Measurements from ENCODE around the gene PLEKHA6.

Gene PLEKHA6, protein sequence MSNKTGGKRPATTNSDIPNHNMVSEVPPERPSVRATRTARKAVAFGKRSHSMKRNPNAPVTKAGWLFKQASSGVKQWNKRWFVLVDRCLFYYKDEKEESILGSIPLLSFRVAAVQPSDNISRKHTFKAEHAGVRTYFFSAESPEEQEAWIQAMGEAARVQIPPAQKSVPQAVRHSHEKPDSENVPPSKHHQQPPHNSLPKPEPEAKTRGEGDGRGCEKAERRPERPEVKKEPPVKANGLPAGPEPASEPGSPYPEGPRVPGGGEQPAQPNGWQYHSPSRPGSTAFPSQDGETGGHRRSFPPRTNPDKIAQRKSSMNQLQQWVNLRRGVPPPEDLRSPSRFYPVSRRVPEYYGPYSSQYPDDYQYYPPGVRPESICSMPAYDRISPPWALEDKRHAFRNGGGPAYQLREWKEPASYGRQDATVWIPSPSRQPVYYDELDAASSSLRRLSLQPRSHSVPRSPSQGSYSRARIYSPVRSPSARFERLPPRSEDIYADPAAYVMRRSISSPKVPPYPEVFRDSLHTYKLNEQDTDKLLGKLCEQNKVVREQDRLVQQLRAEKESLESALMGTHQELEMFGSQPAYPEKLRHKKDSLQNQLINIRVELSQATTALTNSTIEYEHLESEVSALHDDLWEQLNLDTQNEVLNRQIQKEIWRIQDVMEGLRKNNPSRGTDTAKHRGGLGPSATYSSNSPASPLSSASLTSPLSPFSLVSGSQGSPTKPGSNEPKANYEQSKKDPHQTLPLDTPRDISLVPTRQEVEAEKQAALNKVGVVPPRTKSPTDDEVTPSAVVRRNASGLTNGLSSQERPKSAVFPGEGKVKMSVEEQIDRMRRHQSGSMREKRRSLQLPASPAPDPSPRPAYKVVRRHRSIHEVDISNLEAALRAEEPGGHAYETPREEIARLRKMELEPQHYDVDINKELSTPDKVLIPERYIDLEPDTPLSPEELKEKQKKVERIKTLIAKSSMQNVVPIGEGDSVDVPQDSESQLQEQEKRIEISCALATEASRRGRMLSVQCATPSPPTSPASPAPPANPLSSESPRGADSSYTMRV

DNA sequence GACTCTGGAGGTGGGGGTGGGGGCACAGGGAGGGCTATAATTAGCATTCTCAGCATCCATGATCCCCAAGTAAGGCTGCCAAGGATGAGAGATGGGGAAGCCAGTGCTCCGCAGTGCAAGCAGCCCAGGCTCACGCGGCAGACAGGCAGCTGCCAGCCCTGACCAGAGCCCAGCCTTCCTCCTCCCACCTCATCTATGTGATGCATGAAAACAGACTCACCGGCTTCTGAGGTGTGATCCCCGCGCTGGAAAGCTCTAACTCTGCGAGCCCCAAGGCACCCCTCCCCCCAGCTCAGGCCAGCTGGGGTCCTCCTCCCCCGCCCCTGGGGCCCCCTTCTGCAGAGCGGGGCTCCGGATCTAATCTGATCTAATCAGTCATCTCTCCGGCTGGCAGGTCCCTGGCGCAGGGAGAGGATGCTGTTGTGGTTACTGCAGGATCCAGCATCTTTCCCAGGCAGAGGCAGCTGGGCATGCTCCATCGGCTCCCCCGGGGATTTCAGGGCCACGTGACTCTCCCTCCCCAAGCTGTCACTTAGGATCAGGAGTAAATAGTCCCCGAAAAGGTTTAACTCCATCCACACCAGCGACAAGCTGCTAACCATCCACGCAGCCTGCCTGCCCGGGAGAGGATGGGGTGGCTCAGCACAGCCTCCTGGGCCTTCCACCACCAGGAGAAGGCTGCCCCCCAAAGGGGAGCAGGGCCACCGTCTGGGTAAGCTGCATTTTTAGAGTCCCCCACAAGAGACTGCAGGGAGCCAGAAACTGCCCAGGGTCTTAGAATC is at the start of gene PLEKHA6:
Gene PLEKHA6 (minus strand): TSS at position 456 of the 782 bp plus-strand sequence. CDS start 86,202 bp downstream, outside the sequence.
- DNase-seq (ENCODE audit: low spot score): peak; percentile 89

DNA sequence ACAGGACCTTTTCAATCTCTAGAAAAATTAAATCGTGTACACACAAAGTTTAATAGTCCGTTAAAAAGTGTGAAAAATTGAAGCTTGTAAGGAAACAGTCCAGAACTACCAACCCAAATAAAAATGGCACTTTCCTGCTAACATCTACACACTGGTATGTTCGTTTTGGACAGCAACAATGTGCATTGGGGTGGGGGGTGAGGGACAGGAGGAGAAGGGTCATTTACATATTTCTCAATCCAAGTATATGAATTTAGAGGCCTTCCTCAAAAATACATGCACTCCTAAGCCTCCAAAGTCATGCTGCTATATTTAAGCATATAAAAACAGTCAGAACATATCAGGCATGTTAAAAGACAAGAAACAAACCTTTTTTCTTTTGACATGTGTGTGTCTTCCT is 49.4 kb upstream of the PLEKHA6 start:
- DNase-seq (ENCODE audit: low spot score): no peak

DNA sequence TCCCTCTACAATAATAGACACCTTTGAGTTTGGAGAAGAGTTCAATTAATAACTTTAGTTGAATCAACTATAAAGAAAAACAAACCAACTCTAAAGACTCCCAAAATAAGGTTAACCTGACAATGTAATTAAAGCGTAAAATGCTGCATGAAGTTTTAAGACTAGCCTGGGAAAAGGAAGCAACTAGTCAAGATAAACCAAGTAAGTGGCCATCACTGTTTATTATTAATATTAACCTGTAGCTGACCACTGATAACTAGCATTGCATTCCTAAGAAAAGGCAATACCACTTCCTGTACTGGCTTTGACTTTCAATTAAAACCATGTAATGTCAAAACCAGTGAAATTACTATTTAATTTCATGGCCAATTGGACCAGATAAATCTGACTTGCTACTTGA is 48.9 kb upstream of the PLEKHA6 start:
- no peak for DNase-seq (ENCODE audit: low spot score)

DNA sequence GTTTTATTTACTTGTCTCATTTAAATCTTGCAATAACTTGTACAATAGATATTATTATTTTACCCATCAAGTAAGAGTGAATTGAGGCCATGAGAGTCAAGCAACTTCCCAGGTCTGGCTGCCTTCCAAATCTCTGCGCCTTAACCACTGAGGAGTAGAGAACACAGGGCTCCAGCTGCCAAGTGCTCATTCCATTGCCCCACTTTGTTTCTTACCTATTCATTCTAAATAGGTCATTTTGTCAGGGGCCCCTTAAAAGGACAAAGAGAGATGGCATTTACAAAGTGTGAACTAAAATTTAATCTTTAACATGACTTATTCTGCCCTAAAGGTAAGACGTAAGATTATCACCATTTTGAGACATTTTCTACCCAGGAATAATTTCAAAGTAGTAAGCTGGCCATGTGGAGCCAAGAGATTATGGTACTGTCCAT is 48.4 kb upstream of the PLEKHA6 start:
- peak; percentile 85 for DNase-seq (ENCODE audit: low spot score)

DNA sequence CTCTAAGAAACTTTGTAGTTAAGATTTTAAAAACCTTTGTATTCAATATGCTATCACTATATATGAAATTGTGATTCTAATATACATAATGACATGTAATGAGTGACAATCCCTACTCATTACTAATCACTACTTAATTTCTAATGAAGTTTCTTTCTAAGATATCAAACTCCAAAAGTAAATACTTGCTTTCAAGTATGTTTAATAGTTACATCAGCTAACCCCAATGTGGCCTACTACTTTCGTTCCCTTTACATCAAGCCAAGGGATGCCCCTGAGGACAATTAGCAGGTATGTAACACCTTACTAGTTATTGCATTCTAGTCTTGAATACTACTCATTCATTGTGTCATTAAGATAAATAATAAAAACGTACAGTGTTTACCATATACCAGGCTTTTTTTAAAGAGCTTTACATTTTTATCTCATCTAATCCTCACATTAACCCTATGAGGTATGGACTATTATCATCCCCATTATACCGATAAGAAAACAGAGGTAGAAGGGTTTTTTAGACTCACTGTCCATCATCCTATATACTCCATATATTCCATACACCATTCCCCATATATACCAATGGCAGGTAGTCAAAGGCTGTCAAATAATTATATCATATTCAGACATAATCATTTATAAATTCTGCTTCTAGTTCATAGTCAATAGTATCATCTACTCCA is 47.7 kb upstream of the PLEKHA6 start:
- no peak for DNase-seq (ENCODE audit: low spot score)

DNA sequence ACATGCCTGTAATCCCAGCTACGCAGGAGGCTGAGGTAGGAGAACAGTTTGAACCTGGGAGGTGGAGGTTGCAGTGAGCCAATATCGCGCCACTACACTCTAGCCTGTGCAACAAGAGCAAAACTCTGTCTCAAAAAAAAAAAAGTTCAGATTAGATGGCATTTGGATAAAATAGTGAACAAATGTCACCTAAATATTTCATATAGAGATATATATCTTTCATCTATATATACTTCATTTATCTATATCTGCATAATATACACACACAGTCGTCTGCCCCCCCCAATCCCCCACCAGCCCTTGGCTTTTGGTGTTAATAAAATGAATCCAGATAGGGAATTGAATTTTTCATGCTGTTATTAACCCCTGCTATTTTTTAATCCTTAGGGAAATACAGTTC is 46.9 kb upstream of the PLEKHA6 start:
- DNase-seq (ENCODE audit: low spot score): no peak

DNA sequence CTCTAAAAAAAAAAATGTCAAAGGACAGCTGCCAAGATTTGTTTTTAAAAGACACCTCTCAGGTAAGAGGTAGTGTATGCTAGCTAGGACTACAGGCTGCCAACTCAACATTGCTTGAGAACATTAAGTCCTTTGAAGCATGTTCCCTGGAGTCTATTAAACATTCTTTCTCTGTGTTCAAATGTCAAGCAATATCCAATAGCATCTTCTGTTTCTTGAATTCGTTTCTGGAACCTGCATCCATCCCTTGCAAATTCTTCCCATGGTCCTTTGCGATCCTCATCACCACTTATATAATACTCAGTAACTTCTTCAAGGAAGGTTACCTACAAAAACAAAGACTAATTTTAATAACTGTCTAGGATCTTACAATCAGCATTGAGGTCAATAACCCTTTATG is 46.3 kb upstream of the PLEKHA6 start:
- DNase-seq (ENCODE audit: low spot score): peak; percentile 45

DNA sequence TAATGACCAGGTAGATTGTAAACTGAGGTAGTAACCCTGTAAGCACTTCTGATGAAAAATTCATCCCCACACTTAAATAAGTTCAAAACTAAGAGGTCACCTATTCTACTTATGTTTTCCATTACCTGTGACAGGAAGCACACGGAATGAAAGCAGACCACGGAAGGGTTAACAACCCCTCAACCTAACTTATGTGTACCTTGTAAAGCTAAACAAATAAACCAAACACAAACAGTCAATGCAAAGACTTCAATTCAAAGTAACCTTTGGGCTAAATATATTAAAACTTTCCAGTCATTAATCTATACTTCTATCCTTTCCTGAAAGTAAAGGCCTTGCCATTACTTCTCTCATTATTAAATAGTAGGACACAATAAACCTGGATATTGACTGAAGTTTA is 44.9 kb upstream of the PLEKHA6 start:
- DNase-seq (ENCODE audit: low spot score): no peak

DNA sequence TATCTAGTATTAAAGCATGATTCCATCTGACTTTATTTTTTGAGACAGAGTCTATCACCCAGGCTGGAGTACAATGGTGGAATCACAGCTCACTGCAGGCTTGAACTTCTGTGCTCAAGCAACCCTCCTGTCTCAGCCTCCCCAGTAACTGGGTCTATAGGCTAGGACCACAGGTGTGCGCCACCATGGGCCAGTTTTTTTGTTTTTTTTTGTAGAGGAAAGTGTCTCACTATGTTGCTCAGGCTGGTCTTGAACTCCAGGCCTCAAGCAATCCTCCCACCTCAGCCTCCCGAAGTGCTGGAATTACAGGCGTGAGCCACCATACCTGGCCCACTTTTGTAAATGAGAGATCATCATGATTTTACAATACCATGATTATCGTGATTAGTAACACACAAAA is 42.7 kb upstream of the PLEKHA6 start:
- DNase-seq (ENCODE audit: low spot score): no peak

DNA sequence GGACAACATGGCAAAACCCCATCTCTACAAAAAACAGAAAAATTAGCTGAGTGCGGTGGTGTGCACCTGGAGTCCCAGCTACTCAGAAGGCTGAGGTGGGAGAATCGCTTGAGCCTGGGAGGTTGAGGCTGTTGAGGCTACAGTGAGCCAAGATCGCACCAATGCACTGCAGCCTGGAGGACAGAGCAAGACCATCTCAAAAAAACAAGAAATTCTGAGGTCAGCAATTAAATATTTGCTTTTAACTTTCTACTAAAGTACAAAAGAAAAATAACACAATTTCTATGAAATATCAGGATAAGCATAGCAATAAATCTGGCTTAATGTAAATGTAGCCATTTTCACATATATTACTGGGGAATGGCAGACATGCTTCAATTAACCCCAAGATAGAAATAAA is 42.0 kb upstream of the PLEKHA6 start:
- no peak for DNase-seq (ENCODE audit: low spot score)

DNA sequence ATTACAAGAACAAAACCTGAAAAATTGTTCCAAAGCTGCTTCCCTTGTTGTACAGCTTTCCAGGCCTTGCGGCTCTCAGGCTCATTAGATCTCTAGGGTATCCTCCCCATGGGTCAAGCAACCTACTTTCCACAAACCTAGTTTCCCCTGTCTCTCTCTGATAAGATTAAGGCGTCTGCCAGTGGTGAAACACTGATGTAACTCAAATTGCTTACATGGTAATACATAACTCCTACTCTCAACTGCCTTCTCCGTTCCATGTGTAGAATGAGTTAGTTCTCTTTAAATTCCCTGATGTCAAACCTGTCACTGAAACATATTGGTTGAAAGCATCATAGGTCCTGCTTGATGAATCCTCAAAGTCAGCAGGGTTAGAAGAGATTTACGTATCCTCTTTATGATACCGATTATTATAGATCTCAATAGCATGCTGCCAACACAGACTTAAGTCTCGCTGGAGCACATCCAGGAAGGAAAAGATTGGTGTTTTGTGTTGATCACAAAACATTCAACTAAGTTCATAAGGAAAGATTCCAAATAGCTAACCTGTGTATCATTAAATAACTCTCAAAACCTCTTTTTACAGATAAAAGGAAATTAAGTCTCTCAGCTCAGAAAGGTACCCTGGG is 41.3 kb upstream of the PLEKHA6 start:
- no peak for DNase-seq (ENCODE audit: low spot score)

DNA sequence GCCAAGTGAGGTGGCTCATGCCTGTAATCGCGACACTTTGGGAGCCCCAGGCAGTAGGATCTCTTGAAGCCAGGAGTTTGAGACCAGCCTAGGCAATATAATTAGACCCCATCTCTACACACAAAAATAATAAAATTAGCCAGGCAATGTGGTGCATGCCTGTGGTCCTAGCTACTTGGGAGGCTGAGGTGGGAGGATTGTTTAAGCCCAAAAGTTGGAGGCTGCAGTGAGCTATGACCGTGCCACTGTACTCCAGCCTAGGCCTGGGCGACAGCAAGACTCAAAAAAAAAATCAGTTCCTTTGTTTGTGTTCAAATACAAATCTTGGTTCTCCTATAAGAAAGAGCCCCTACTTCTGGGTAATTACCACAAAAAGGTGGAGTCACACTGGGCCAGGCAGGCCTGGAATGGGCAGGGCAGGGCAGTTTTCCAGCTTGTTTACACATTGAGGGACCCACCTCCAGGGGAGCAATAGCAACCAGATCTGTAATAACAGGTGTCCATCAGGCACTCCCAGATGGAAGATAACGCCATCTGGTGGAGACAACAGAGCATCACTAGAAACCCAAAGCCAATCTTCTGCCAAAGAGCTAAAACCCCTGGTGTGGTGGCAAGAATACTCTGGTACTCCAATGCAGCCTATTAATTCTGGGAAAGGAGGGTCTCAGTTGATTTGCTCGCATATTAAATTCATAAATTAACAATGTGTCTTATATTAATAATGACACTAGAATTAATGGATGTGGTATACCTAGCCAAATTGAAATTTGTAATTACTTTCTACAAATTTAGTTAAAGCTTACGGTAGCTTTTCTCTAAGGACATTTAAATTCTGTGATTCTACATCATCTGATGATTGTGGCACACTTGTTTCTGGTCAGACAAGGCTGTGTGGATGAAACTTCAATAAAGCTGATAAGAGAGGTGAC is 38.7 kb upstream of the PLEKHA6 start:
- DNase-seq (ENCODE audit: low spot score): peak; percentile 88

DNA sequence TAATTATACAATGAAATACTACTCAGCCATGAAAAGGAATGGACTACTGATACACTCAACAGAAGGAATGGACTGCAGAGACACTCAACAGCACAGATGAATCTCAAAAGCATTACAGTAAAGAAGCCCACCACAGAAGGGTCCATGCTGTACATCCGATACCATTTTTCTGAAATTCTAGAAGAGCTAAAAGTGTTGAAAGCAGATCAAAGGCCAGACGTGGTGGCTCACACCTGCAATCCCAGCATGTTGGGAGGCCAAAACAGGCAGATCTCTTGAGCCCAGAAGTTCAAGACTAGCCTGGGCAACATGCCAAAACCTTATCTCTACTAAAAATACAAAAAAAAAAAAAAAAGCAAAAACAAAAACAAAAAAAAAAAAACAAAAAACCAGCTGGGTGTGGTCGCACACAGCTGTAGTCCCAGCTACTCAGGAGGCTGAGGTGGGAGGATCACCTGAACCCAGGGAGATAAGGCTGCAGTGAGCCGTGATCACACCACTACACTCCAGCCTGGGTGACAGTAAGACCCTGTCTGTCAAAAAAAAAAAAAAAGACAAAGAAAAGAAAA is 36.4 kb upstream of the PLEKHA6 start:
- no peak for DNase-seq (ENCODE audit: low spot score)

DNA sequence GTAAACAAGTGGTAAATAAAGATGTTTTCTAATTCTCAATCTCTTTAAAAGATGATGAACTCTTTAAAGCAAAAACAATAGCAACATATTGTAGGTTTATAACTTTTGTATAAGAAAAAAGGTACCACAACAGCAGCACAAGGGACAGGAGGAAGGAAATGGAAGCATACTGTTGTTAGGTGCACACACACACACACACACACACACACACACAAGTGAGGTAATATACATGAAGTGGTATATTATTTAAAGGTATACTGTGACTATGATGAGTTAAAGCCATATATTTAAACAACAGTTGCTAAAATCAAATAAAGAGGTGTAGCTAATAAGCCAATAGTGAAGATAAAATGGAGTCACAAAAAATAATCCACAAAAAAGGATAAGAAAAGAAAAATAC is 31.9 kb upstream of the PLEKHA6 start:
- DNase-seq (ENCODE audit: low spot score): no peak

DNA sequence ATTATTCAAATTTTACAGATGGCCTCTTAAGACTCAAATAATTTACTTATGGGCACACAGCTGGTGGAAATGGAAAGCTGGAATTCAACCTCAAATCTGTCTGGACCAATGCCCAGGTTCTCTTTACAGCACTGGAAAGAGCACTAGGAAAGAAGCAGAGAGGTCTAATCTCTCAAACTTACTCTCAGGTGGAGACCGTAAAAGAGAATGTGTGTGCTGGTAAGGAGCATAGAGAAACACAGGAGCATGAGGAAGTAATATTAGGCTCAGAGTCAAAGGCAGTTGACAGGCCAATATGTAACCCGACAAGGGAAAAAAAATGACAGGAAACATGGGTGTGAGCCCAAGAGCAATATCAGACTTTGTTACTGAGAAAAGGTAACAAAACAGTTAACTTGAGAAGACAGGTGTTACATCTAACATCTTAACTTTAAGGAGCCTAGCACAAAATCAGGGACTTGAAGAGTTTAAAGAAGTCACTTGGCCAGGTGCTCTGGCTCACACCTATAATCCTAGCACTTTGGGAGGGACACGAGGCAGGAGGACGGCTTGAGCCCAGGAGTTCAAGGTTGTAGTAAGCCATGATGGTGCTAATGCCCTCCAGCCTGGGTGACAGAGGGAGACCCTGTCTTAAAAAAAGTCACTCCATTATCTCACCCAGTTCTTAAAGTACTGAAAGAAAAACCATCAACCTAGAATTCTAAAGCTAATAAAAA is 31.2 kb upstream of the PLEKHA6 start:
- DNase-seq (ENCODE audit: low spot score): no peak

DNA sequence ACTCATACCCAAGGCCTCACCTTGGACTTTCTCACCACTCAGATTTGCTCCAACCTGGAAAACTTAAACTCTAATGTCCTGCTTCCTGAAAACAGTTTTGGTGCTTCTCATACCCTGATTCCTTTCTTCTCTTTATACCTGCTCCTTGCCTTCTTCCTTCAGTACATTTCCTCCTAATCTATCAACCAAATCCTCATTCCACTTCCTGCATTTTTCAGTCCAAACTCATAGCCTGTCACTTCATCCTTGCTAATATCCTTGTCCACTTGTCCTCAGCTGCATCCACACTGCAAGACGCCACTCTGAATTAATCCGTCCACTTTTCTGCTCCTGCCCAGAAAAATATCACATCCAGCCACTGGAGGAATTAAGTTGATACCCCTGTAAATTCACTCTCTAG is 26.0 kb upstream of the PLEKHA6 start:
- no peak for DNase-seq (ENCODE audit: low spot score)

DNA sequence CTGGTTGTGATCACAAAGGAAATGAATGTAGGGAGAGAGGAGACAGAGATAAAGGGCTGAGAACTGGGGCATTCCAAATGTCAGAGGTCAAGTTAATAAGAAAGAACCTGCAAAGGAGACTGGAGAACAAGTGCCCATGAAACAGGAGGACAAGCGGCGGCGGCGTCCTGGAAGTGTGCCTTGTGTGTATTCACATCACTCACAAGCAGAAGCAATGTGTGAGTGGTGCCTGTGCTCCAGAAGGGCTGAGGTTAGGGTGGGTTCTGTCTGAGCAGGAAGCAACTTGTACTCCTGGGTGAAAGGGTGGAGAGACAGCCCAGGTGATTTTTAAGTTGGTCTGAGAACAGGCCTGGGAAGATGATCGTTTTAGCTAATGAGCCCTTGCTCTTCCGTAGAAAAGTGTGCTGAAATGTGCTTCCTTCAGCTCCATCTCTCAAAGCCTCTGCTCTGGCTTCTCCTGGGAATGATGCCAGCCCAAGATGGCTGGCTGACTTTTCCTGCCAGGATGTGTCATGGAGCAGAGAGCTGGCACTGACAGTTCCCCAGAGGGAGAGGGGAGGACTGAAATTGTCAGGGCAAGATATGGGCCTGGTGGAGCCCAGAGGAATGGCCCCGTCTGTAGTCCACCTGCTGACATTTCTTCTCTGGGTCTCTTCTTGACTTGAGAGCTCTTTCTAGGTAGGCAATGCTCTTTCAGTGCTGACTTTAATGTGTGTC is 25.1 kb upstream of the PLEKHA6 start:
- DNase-seq (ENCODE audit: low spot score): peak; percentile 84
